HT1080 (cell line): ENCODE data around the gene BMP3. TPM values are rescaled to one million over a fixed set of nuclear protein-coding genes. Genes with fewer than 3 reads are reported as not detected.

ENCODE experiments used
- DNase-seq: peaks from one replicate; pipeline ENCODE4 v3.0.0-alpha.2; 2015; ENCODE audit warnings: low read depth
- total RNA-seq: library from RNA; depleted of rRNA; stranded (reverse); fragments of >200 nt; shearing (Covaris generic); gene quantifications from 2 replicates; pipeline ENCODE4 v1.2.3, GENCODE V29; 2014

Gene BMP3
- total RNA-seq, 1 experiment from 2014 or later: 0.02 TPM

DNA sequence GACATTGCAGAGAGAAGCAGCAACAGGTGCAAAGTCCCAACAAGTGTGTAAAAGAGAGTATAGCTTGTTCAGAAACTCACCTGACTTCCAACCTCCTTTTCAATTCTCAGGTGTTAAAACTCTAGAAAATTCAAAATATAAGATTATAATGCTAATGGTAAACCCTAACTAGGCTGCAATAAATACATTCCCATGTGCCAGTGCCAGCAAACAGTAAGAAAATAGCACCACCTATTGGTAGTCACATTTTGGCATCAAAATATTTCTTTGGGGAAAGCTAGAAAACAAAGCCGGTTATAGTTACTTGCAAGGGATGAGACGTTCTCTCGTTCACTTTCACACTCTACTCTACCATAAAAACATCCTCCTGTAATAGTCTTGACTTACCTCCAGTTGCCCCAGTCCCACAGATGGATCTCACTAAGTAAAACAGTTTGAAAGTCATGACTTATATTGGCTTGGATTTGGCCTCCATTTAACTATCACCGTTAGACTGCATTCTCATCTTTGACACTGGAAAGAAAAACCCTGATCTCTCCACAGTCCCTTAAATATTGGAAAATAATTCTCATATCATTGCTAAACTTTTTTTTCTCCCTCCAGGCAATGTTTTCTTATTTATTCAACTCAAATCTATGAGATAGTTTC lies 9.6 kb downstream of the BMP3 start:
- DNase-seq: peak; percentile 36

GRCh38 chr4:81042578-81043365 lies 12.3 kb downstream of the BMP3 start:
- DNase-seq: no peak

GRCh38 chr4:81049330-81049729 lies 18.8 kb downstream of the BMP3 start:
- no peak for DNase-seq

DNA sequence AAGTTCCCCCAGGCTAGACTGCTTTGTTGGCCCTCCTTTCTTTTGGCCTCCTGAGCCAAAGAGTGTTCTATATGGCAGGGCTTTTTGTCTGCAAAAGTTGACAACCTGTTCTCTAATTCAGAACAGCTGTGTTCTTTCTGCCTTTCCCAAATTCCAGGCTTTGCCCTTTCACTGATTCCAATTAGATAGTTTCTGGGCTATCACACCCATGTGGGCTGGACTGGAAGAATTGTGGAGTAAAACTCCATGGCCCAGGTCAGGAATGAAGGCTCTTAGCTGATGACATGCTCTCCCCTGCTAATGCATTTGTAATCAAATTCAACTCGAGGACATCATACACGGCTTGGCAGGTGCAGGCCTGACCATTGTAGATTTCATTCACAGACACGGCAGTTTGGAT lies 19.4 kb downstream of the BMP3 start:
- no peak for DNase-seq

DNA sequence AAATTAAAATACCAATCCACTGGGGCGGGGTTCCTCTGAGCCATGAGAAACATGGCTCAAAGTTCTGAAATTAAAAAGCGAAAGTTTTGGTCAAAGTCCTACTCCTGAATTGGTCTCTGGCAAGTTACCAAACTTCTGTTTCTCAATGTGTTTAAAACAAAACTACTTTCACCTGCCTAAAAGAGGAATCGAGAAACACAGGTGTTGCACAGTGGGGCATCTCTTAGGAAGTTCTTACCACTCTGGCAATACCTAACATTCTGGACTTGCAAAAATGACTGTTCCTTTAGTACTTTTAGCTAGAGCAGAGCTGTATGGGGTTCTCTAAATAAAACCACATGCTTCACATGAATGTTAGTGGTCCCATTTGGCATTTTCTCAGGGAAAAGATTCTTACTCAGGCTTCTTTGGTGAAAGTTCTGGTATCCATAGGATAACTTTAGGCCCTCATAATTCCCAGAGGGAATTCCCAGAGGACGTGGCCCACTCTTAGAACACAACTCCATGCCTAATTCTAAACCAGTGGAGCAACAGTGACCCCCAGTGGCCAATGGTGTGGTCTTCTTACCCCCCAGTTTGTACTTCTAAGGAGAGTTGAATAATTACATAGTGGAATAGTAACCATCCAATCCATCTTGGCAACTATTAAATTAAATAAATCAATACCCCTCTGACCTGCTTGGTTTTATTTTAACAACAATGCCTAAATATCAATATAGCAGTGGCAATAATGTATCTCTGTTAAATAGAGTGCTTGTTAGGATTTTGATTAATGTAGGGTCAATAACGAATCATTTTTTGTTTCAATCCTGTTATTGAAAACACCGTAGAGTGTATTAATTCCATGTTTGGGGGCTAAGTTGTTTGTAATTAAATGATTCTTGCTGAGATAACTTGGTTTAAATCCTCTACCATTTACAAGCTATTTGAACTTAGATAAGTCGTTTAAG lies 21.9 kb downstream of the BMP3 start:
- DNase-seq: peak; percentile 56

GRCh38 chr4:81058621-81059020 lies 28.1 kb downstream of the BMP3 start:
- no peak for DNase-seq

GRCh38 chr4:81060587-81061343 lies 30.3 kb downstream of the BMP3 start:
- no peak for DNase-seq

DNA sequence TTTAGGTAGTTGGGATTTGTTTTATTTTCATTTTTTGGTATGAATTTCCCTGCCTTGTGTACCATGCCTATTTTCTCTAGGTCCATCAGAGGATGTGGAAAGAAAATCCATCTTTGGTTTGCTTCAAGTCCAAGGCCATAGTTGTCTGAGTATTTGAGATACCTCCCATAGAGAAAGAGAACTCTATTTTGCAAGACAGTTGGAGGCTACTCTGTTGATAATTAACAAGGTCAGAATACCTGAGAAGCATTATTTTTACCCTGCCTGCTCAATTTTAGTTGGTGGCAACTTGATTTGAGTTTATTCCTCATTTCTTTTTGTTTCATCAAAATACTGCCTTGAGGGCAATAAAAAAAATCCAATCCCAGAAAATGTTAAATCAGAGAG lies 30.8 kb downstream of the BMP3 start:
- no peak for DNase-seq

DNA sequence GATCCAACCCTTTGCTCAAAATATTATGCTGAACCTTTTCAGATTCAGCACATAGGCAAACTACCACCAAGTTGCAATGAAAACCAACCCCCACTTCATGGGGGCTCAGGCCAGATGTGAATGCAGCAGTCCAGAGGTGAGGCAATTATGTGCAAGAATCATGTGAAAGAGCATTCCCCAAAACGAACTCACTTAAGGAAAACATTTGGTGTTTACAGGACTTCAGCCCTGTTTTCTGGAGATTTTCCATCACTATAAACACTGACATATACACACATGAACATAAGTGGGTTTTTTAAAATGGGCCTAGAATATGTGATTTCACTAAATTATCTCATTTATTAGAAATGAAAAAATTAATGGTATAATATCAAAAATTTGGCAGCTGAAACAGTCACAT lies 31.5 kb downstream of the BMP3 start:
- DNase-seq: no peak

GRCh38 chr4:81065446-81065845 lies 34.9 kb downstream of the BMP3 start:
- no peak for DNase-seq

GRCh38 chr4:81069706-81070331 lies 39.3 kb downstream of the BMP3 start:
- peak; percentile 71 for DNase-seq

DNA sequence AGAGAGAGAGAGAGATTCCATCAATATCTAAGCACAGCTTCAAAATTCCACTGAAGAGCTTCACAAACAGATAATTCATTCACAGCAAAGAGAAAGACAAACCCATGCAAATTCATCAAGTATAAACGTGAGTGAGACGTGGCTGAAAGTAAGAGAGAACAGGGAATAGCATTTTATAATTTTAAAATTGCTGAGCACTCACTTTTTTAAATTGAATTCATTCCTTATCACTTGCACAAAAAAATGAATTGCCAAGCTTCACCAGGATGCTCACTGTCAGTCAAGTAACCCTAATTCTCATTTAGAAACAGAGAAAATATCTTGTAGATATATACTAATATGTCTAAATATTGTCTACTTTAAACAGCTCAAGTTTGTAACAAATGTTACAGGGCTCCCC lies 40.5 kb downstream of the BMP3 start:
- no peak for DNase-seq

DNA sequence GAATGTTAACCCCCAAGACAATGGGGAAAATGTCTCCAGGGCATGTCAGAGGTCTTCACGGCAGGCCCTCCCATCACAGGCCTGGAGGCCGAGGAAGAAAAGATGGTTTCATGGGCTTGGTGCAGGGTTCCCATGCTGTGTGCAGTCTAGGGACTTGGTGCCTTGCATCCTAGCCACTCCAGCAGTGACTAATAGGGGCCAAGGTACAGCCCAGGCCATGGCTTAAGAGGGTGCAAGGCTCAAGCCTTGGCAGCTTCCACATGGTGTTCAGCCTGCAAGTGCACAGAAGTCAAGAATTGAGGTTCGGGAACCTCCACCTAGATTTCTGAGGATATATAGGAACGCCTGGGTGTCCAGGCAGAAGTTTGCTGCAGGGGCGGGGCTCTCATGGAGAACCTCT lies 50.6 kb downstream of the BMP3 start:
- DNase-seq: no peak

DNA sequence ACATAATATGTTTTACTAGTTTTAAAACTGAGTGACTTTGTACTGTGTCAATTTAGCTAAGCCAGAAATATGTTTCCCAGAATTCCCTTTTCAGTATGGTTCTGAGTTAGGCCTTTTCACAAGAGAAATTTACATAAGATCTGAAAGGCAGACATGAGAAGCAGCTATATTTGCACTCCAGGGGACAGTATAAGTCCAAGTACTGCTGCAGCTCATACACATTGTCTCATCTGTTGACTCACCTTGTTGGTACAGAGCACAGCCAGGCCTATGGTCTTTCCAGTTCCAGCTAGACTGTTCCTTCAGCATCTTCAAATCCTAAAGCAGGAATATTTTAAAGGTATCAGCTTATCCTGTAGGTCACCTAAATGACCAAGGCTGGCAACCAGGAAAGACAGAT lies 53.5 kb downstream of the BMP3 start:
- peak; percentile 14 for DNase-seq

- no peak for DNase-seq
Measured at GRCh38 chr4:81084634-81085033, 54.1 kb downstream of the BMP3 start.

- DNase-seq: peak; percentile 8
Measured at GRCh38 chr4:81085291-81085690, 54.8 kb downstream of the BMP3 start.

- DNase-seq: no peak
Measured at GRCh38 chr4:81085979-81086378, 55.5 kb downstream of the BMP3 start.

DNA sequence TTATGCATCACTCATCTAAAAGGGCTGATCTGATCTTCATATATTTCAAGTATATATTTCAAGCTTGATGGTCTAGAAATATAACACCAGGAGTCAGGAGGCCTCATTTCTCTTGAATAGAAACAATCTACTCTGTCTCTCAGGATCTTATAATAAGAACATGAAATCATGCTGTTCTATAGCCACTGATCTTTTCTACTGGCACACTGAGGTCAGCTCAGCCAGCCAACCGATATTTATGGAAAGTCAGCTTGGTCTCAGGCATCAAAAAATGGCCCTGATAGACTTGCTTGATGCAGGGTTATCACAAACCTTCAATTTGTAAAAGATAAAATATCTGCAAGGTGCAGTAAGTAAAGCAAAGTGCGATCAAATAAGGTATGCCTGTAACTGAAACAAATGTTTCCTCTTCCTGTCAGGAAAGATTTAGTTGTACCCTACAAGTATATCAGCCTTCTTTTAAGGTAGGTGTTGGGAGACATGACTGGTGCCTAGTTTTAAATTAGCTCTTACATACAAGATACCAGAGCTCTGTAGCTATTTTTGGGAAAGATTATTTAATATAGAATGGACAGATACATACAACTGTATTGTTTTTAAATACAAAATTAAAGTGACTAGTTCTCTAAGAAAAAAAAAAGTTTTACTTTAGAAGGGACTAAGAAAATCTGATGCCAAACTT lies 63.4 kb downstream of the BMP3 start:
- DNase-seq: no peak

- no peak for DNase-seq
Measured at GRCh38 chr4:81095389-81095788, 64.9 kb downstream of the BMP3 start.

DNA sequence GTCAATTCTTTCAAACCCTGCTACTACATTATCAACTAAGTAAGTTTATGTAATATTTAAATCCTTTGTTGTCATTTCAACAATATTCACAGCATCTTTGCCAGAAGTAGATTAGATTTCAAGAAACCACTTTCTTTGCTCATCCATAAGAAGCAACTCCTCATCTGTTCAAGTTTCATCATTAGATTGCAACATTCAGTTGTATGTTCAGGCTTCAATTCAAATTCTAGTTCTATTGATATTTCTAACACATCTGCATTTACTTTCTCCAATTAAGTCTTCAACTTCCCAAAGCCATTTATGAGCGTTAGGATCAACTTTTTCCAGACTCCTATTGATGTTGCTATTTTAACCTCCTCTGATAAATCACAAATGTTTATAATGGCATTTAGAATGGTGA lies 66.1 kb downstream of the BMP3 start:
- DNase-seq: no peak
